ENCODE measurements around the gene UMAD1.

DNA sequence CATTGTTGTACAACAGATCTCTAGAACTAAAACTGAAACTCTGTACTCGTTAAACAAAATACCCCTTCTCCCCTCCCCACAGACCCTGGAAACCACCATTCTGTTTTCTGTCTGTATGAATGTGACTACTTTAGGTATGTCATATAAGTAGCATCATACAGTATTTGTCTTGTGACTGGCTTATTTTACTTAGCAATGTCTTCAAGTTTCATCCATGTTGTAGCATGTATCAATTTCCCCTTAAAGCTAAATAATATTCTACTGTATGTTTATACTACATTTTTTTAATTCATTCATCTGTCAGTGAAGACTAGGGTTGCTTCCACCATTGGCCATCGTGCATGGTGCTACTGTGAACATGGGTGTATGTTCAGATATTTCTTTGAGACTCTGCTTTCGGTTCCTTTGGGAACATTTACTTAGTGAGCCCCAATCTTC, 149.0 kb downstream of the UMAD1 start:
- TF ChIP-seq, protein P1, sequence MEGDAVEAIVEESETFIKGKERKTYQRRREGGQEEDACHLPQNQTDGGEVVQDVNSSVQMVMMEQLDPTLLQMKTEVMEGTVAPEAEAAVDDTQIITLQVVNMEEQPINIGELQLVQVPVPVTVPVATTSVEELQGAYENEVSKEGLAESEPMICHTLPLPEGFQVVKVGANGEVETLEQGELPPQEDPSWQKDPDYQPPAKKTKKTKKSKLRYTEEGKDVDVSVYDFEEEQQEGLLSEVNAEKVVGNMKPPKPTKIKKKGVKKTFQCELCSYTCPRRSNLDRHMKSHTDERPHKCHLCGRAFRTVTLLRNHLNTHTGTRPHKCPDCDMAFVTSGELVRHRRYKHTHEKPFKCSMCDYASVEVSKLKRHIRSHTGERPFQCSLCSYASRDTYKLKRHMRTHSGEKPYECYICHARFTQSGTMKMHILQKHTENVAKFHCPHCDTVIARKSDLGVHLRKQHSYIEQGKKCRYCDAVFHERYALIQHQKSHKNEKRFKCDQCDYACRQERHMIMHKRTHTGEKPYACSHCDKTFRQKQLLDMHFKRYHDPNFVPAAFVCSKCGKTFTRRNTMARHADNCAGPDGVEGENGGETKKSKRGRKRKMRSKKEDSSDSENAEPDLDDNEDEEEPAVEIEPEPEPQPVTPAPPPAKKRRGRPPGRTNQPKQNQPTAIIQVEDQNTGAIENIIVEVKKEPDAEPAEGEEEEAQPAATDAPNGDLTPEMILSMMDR (conservative IDR thresholded peaks at IDR 0.05; ENCODE audit: low read length) = no peak
- TF ChIP-seq EZH2phosphoT487 (IDR thresholded peaks at IDR 0.05; ENCODE audit: borderline replicate concordance) = no peak
